Upper lobe of left lung (tissue), 4 donors: Measurements from ENCODE around the gene IGFN1.

Experiments used
- CTCF ChIP-seq, 6 experiments: fragments of 450-650 bp in 4 of 6; fragments of 200-600 bp in 2 of 6; sonication (generic) in 2 of 6; IDR thresholded peaks; one replicate each; pipeline ENCODE4 v1.5.1; 2016 to 2019; ENCODE audit warnings: antibody characterized with exemption in 6 of 6
- EP300 ChIP-seq, 4 donors: sonication (generic); formaldehyde crosslinking; IDR thresholded peaks; one replicate each; pipeline ENCODE4 v1.5.1; 2017; ENCODE audit warnings: antibody characterized with exemption in 4 of 4, control low read depth in 2 of 4
- POLR2A ChIP-seq, 4 donors: fragments of 450-650 bp; IDR thresholded peaks; one replicate each; pipeline ENCODE4 v1.5.1; 2016 to 2017; ENCODE audit warnings: antibody characterized with exemption in 4 of 4, mild to moderate bottlenecking in 2 of 4
- POLR2AphosphoS5 ChIP-seq, 2 donors: sonication (generic); formaldehyde crosslinking; IDR thresholded peaks; one replicate each; pipeline ENCODE4 v1.5.1; 2017; ENCODE audit warnings: antibody characterized with exemption in 2 of 2

GRCh38 chr1:201260648-201261311, 70.2 kb downstream of the IGFN1 start:
- TF ChIP-seq POLR2AphosphoS5 (IDR thresholded peaks at IDR 0.05) (no peak), CTCF (IDR thresholded peaks at IDR 0.05) (no peak), EP300 (IDR thresholded peaks at IDR 0.05) (no peak), POLR2A (IDR thresholded peaks at IDR 0.05) (no peak)
